ENCODE measurements around the gene KRTAP4-16.
A peak's percentile ranks its signal among the peaks of the same experiment; 100 is the strongest.
"Not testable (repeated sequence)": the region's sequence is repeated elsewhere in the genome, so short reads cannot be mapped to it uniquely, and the experiment has no call there.

Gene KRTAP4-16

GRCh38 chr17:41118721-41119120, 16.7 kb upstream of the KRTAP4-16 start:
- no peak for DNase-seq

- DNase-seq: not testable (repeated sequence)
Measured at GRCh38 chr17:41117846-41118386, 15.9 kb upstream of the KRTAP4-16 start, which contains the start of gene KRTAP4-11. KRTAP4-11 (minus strand) TSS chr17:41118373; CDS start chr17:41118315, 58 bp downstream.

- no peak for DNase-seq
Measured at GRCh38 chr17:41116297-41116696, 14.3 kb upstream of the KRTAP4-16 start.

- no peak for DNase-seq
Measured at GRCh38 chr17:41111151-41111885, 9.3 kb upstream of the KRTAP4-16 start.

- DNase-seq: not testable (repeated sequence)
Measured at GRCh38 chr17:41108728-41109386, 6.8 kb upstream of the KRTAP4-16 start.

GRCh38 chr17:41107941-41108450, 6.0 kb upstream of the KRTAP4-16 start:
- no peak for DNase-seq

- DNase-seq: not testable (repeated sequence)
Measured at GRCh38 chr17:41105347-41105746, 3.3 kb upstream of the KRTAP4-16 start, which contains the start of gene KRTAP4-9. KRTAP4-9 (plus strand) TSS chr17:41105389; CDS start chr17:41105389, 0 bp downstream.

GRCh38 chr17:41104386-41105038, 2.5 kb upstream of the KRTAP4-16 start:
- DNase-seq: not testable (repeated sequence)

GRCh38 chr17:41103896-41104295, 1.9 kb upstream of the KRTAP4-16 start:
- no peak for DNase-seq

GRCh38 chr17:41099682-41100480, 2.1 kb downstream of the KRTAP4-16 start:
- DNase-seq: peak; percentile 18

GRCh38 chr17:41098481-41098880, 3.5 kb downstream of the KRTAP4-16 start:
- DNase-seq: no peak

- DNase-seq: no peak
Measured at GRCh38 chr17:41098042-41098441, 4.0 kb downstream of the KRTAP4-16 start, which contains the start of gene KRTAP4-8. KRTAP4-8 (minus strand) TSS chr17:41098142; CDS start chr17:41098084, 58 bp downstream.

- DNase-seq: no peak
Measured at GRCh38 chr17:41096055-41096454, 6.0 kb downstream of the KRTAP4-16 start.

- DNase-seq: not testable (repeated sequence)
Measured at GRCh38 chr17:41088760-41089352, 13.2 kb downstream of the KRTAP4-16 start.

- not testable (repeated sequence) for DNase-seq
Measured at GRCh38 chr17:41084100-41084856, 17.7 kb downstream of the KRTAP4-16 start, which contains the start of gene KRTAP4-7. KRTAP4-7 (plus strand) TSS chr17:41084150; CDS start chr17:41084207, 57 bp downstream.

- not testable (repeated sequence) for DNase-seq
Measured at GRCh38 chr17:41083427-41083826, 18.6 kb downstream of the KRTAP4-16 start.

GRCh38 chr17:41082626-41083025, 19.4 kb downstream of the KRTAP4-16 start:
- no peak for DNase-seq

- DNase-seq: no peak
Measured at GRCh38 chr17:41076788-41077187, 25.2 kb downstream of the KRTAP4-16 start.

- no peak for DNase-seq
Measured at GRCh38 chr17:41073676-41074075, 28.3 kb downstream of the KRTAP4-16 start.

- DNase-seq: no peak
Measured at GRCh38 chr17:41071606-41072360, 30.2 kb downstream of the KRTAP4-16 start.
